22Rv1 (cell line): Measurements from ENCODE around the gene TWIST2.

Experiments used
- CTCF ChIP-seq: fragments of 450-650 bp; IDR thresholded peaks from 2 replicates; pipeline ENCODE4 v1.5.1; 2017; ENCODE audit warnings: mild to moderate bottlenecking
- ZFX ChIP-seq: fragments of 450-650 bp; IDR thresholded peaks from 2 replicates; pipeline ENCODE4 v1.6.1; 2017; ENCODE audit warnings: antibody characterized with exemption, borderline replicate concordance

DNA sequence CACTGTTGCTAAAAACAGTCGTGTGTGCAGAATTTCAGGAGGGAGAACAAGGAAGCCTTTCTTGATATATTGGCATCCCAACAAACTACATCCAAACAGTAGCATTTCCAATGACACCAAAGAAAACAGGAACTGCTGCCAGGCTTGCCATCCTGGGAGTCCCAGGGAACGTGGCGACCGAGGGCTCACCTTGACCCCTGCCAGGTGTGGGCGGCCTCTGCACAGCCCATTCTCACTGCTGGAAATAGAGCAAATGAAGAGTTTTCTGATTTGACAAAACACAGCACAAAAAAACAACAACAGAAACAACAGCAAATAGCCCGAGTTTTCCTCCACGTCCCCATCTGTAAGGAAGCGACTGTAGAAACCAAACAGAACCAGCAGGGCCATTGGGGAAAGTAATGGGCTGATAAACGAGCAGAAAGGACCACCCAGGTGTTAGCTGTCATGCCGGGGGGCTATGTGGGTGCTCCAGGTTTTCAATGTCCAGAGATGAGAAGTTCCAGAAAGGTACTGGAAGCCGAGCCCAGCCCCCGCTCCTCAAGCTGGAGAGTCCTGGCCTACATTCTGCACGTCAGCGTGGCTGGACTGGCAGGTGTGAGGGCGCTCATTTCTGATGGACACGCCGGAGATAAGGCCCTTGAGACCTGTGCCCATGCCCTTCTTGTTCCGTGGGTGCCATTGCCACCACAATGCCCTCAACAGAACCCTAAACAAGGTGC, 80.8 kb downstream of the TWIST2 start:
- TF ChIP-seq CTCF: no peak
- no peak for TF ChIP-seq ZFX
